ENCODE measurements around the gene MYH9.
"Not testable (repeated sequence)": the region's sequence is repeated elsewhere in the genome, so short reads cannot be mapped to it uniquely, and the experiment has no call there.

GRCh38 chr22:36409554-36409910, 21.8 kb upstream of the MYH9 start:
- not testable (repeated sequence) for TF ChIP-seq POLR2A, CTCF (IDR thresholded peaks at IDR 0.05)
